H7 (cell line): ENCODE results near the gene PARP15. TPM values are rescaled to one million over a fixed set of nuclear protein-coding genes. Genes with fewer than 3 reads are reported as not detected.

ENCODE experiments used
- DNase-seq: peaks from one replicate; pipeline ENCODE4 v3.0.0; 2012
- H3K27me3 ChIP-seq: 2 replicates; pipeline ENCODE4 v1.6.0; 2011; ENCODE audit warnings: mild to moderate bottlenecking, low read length; ENCODE audit not compliant: control insufficient read depth, insufficient read depth
- H3K36me3 ChIP-seq: replicated peaks from 2 replicates; pipeline ENCODE4 v1.5.1; 2011; ENCODE audit warnings: low read length; ENCODE audit not compliant: control insufficient read depth, insufficient read depth
- H3K4me3 ChIP-seq: 2 replicates; pipeline ENCODE4 v1.5.1; 2011; ENCODE audit warnings: low read depth, mild to moderate bottlenecking, control low read depth, low read length, moderate library complexity; ENCODE audit not compliant: insufficient read depth
- total RNA-seq: library from RNA; depleted of rRNA; stranded (reverse); fragments of >200 nt; shearing (Covaris generic); gene quantifications from 2 replicates; pipeline ENCODE4 v1.2.3, GENCODE V29; 2014; rRNA removed

PARP15 gene
- total RNA-seq, result not detected in 2 replicates

DNA sequence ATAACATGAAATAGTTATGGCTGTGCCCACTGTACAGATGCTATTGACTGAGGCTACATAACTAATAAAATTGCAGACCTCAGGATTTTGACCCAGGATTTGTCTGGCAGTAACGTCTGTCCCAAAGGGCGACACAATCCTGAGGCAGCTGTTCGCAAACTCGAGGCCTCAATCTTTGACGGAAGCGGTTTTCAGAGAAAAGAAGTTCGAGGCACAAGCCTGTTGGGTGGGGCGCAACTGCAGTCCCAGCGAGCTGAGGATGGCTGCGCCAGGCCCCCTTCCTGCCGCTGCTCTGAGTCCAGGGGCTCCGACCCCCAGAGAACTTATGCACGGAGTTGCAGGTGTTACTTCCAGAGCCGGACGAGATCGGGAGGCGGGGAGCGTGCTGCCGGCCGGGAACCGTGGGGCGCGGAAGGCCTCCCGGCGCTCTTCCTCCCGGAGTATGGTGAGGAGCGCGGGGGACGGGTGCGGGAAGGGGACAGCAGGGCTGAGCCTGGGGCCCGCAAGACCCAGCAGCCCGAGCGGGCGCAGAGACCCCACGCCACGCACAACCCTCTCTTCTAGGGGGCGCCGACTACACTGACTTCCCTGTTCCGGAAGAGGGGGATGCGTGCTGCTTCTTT is at the start of gene PARP15:
Gene PARP15, plus strand, starts transcription at position 242 of the 623 bp plus-strand sequence. Its CDS starts 18 bp downstream, at position 260.
- H3K27me3 ChIP-seq, result peaks cover 9% of the 10 kb centered on the region
- no peaks in the 10 kb centered on the region for H3K36me3 ChIP-seq
- DNase-seq, result peak; percentile 71
- peak within 1 kb of the TSS; percentile 49 for H3K4me3 ChIP-seq

DNA sequence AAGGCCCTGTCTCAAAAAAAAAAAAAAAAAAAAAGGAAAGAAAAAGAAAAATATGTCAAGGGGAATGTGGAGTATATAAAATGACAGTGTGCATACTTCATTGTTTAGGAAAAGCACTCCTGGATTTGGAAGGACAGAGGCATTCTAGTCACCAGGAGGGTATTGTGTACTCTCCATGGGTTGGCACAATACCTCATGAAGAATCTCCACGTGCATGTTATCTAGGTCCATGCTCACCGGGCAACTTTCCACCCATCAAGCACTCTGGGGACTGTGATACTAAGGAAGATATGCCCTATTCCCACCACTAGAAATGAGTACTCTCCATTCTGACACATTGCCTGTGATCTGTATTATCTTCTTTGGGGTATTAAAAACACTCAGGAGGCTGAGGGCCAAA is 47.3 kb upstream of the PARP15 start:
- DNase-seq, result no peak
- Histone ChIP-seq H3K27me3 (no peaks in the 10 kb centered on the region), H3K36me3 (no peaks in the 10 kb centered on the region), H3K4me3 (no peak overlapping the region)

DNA sequence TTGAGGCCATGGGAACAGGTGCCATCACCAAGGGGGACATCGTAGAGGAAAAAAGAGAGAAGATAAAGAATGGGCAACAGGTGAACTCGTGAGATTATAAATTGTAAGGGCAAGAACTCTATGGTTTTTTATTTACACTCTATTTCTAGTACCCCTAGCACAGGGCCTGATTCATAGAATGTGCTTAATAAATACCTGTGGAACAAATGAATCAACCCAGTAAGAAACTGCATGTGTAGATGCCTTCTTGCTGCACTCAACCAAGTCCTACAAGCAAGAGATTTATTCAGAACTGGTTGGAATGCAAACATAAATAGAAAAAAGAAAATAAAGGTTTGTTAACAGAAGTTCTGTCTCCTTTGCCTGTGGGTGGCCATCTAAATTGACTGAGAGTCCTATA is 44.0 kb upstream of the PARP15 start:
- no peak for DNase-seq
- Histone ChIP-seq H3K4me3 (no peak overlapping the region), H3K27me3 (no peaks in the 10 kb centered on the region), H3K36me3 (no peaks in the 10 kb centered on the region)

DNA sequence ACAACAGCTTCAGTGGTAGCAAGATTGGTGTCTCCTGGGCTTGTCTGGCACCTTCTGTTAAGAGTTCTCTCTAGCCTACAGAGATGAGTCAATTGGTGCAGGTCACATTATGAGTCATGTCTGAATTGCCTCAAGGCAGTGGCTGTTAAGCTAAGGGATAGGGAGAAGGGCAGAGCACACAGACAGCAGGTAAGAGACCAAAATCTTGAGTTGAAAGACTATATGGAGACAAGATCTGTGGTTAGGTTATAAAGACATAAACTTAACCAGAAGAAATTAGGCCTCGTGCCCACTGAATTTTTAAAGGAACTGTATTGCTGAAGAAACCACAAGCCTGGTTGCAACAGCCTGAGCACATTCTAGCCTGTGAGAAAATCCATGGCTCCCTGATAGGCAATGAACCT is 43.5 kb upstream of the PARP15 start:
- no peak for DNase-seq
- Histone ChIP-seq H3K27me3 (no peaks in the 10 kb centered on the region), H3K4me3 (no peak overlapping the region), H3K36me3 (no peaks in the 10 kb centered on the region)

DNA sequence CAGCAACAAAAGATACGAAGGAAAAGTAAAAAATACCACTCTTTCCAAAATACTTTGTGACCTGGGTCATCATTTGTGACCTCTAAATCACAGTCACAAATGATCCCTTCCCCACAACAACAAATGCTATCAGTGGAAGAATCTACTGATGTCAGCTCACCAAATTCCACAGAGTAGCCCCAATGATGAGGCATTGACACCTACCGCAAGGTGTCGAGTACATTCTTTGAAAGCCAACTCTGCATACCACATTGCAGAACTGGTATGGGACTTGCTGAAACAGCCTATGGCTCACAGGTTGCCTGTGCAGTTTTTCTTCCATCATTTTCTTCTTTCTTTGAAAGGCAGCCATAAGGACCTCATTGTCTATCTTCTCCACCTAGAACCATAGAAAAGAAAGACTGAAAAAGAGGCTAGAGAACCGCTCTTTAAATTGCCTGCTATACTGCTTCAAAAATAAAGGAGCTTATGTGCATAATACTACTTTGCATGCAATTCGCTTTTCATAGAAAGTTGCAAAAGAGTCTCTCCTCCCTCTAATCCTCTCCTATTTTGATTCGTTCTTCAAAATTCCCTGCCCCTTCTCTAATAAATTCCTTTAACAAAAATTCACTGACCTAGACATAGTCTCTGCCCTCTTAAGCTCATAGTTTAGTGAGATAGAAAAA is 41.4 kb upstream of the PARP15 start:
- no peaks in the 10 kb centered on the region for H3K36me3 ChIP-seq
- DNase-seq, result peak; percentile 52
- no peak overlapping the region for H3K4me3 ChIP-seq
- H3K27me3 ChIP-seq, result no peaks in the 10 kb centered on the region

DNA sequence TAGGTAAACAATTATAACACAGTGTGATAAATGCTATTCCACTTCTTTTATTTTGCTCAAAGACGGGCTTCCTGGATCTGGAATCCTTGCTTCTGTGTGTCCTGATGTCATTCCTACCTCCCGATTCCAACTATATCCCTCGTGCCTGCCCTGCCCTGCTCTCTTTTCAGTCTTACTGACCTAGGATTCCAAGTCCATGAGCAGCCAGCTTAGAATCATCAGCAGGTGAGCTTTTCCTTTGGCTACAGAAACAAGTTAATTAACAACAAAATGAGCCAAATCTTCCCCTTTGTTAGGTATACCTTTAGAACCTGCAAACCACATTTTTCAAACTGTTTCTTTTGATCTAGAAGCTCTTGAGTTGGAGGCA is 40.8 kb upstream of the PARP15 start:
- Histone ChIP-seq H3K4me3 (no peak overlapping the region), H3K27me3 (no peaks in the 10 kb centered on the region), H3K36me3 (no peaks in the 10 kb centered on the region)
- DNase-seq, result peak; percentile 54

DNA sequence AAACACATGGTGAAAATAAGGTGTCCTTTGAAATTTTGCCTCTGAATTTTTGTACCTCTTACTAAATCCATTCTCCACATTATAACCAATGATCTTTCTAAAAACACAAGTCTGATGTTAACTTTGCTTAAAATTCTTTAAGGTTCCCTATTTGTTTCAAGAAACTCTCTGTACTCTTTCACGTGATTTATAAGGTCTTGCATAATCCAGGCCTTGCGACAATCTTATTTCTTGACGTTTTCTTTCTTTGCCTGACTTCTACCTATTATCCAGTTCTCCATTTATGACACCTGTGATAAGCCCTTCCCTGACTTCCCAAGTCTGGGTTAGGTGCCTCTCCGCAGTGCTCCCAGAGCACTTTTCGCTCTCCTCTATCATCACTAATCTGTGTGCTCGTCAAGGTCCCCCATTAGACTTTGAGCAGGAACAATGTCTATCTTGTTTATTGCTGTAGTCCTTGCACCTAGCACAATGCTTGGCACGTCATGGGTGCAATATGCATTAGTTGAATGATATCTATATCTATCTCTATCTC is 38.4 kb upstream of the PARP15 start:
- Histone ChIP-seq H3K4me3 (no peak overlapping the region), H3K27me3 (no peaks in the 10 kb centered on the region), H3K36me3 (no peaks in the 10 kb centered on the region)
- no peak for DNase-seq

DNA sequence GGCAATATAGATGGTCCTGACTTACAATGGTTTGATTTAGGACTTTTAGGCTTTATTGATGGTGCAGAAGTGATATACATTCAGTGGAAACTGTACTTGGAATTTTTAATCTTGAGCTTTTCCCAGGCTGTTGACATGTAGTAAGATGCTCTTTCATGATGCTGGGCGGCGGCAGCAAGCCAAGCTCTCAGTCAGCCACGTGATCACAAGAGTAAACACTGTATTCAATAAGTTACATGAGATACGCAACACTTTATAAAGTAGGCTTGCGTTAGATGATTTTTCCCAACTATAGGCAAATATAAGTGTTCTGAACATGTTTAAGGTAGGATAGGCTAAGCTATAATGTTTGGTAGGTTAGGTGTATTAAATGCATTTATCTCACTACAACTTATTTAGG is 31.3 kb upstream of the PARP15 start:
- no peaks in the 10 kb centered on the region for H3K27me3 ChIP-seq
- DNase-seq, result no peak
- H3K4me3 ChIP-seq, result no peak overlapping the region
- H3K36me3 ChIP-seq, result no peaks in the 10 kb centered on the region

DNA sequence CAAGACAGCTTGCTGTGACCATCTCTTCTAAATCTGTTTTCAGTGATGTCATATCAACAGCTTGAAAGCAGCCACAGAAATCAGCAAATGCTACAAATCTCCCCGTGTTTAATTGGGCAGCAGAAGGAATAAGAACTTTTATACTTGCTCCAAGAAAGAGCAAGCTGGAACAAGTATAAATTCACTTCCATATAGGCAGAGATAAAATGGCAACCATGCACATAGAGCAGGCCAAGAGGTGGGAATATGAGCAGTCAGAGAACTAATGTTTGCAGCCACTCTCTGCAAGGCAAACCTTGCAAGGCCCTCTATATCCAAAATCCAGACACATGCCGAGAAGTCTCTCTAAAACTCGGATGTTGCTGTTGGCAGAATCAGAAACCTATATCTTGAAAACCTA is 29.4 kb upstream of the PARP15 start:
- no peaks in the 10 kb centered on the region for H3K36me3 ChIP-seq
- H3K27me3 ChIP-seq, result no peaks in the 10 kb centered on the region
- no peak for DNase-seq
- no peak overlapping the region for H3K4me3 ChIP-seq

DNA sequence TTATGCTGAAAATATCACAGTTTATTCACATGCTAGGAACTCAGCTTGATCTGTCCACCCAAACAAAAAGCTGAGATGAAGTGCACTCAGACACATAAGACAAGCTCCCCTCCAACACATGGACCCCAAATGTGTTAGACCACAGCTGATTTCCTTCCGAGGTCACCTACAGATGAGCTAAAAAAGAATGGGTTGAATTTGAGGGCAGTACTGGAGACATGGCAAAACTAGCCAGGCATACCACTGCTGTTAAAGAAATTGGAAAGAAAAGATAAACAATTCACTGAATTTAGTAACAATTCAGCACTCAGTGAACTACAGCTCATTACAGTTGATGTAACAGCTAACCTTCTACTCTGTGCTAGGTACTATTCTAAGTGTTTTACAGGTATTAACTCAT is 28.8 kb upstream of the PARP15 start:
- Histone ChIP-seq H3K4me3 (no peak overlapping the region), H3K27me3 (no peaks in the 10 kb centered on the region)
- no peak for DNase-seq

DNA sequence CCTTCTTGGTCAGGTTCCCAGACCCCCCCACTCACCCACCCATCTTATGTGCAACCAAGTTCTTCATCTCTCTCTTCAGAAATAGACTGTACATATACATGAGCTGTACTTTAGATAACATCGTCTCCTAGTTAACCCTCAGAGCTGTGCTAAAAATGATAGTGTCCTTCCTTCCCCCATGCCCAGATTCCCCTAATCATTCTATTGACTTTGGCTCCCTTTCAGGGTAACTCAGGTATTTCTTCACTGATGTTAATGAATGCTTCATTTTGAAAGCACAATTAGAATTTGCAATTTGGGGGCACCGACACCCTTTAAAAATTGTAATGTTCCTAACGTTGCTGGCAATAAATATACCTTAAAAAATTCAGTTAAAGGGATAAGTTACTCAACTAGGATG is 24.3 kb upstream of the PARP15 start:
- Histone ChIP-seq H3K4me3 (no peak overlapping the region), H3K36me3 (no peaks in the 10 kb centered on the region), H3K27me3 (no peaks in the 10 kb centered on the region)
- no peak for DNase-seq

More for the DNA sequence above, 28.8 kb upstream of the PARP15 start:
- H3K36me3 ChIP-seq, result no peaks in the 10 kb centered on the region

DNA sequence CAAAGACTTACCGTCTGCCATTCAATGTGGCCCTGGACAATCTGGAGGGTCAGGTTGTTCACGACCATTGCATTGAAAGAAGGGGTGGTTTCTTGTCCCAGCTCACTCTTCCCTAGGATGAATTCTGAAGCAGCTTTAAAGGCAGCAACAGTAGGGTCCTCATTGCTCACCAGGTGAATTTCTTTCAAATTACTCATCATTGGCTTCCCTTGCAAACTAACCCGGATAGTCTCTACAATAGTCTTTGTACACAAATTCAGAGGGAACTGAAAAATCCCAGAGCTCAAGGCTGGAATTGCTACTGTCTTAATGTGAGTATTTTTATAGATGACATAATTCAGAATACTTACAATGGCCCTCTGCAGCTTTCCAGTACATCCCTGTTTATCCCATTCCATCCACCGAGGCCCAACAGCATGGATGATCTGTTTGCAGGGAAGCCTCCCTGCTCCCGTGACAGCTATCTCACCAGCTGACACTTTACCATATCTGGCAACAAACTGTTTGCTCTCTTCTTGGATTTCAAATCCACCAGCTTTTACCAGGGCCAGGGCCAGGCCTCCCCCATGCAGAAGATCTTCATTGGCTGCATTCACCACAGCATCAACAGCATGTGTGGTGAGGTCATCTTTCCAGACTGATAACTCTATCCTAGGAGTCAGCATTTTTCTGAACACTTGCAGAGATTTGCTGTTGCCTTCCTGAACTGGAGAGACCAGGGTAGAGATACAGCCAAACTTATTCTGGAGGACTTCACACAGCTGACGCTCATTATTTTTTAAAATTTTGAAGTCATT is 22.0 kb upstream of the PARP15 start:
- H3K36me3 ChIP-seq, result no peaks in the 10 kb centered on the region
- DNase-seq, result no peak
- no peak overlapping the region for H3K4me3 ChIP-seq
- no peaks in the 10 kb centered on the region for H3K27me3 ChIP-seq

DNA sequence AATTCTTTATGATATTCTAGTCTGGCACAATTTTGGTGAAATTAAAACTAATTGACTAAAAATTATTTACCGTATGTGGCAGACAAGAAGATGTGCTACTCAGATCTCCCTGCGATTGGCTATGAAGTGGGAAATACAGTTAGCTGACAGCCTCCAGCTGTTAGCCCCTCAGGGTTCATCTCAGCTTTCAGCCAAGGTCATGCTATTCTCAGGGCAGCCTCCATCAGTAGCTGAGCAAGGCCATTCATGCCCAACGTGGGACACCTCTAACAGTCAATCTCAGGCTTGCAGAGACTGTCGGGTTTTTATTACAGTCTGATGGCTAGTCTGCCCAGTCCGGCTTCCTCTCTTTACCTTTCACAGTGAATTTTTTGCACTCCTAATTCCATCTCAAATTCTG is 20.1 kb upstream of the PARP15 start:
- H3K36me3 ChIP-seq, result no peaks in the 10 kb centered on the region
- H3K4me3 ChIP-seq, result no peak overlapping the region
- DNase-seq, result no peak
- no peaks in the 10 kb centered on the region for H3K27me3 ChIP-seq

DNA sequence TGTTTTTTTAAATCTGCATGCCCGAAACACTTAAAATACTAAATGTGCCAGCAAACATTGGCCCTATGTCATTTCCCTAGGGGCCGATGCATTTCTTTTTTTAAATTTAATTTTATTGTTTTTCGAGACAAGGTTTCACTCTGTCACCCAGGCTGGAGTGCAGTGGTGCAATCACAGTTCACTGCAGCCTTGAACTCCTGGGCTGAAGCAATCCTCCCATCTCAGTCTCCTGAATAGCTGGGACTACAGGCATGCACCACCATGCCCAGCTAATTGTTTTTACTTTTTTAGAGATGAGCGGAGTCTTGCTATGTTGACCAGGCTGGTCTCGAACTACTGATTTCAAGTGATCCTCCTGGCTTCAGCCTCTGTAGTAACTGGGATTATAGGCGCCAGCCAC is 18.8 kb upstream of the PARP15 start:
- H3K36me3 ChIP-seq, result no peaks in the 10 kb centered on the region
- H3K27me3 ChIP-seq, result no peaks in the 10 kb centered on the region
- DNase-seq, result no peak
- no peak overlapping the region for H3K4me3 ChIP-seq

DNA sequence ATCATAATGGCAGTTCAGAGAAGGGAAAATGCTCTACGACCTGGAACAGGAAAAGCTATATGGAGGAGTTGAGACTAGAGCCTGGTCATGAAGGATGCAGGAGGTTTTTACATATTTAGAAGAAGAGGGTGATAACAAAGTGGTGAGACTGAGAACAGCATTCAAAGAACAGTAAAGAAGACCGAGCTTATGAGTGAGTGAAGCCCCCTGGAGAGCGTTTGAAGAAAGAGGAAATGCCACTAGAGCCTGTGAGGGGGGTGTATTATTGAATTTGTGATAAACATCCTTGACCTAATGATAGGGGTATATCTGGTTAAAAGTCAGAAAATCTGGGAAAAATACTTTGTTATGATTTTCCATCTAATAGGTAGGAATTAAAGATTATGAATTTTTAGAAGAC is 17.5 kb upstream of the PARP15 start:
- no peaks in the 10 kb centered on the region for H3K36me3 ChIP-seq
- H3K27me3 ChIP-seq, result peaks cover 9% of the 10 kb centered on the region; the same call in 1 of the 2 replicates
- no peak overlapping the region for H3K4me3 ChIP-seq
- no peak for DNase-seq
